HG02642 (cell line): ENCODE data around the gene SERPINA4.

Source experiments
- ATAC-seq: cut with Tn5 transposase; IDR thresholded peaks from one replicate; pipeline ENCODE4 v1.9.1; 2021; ENCODE audit warnings: mild to moderate bottlenecking; ENCODE audit not compliant: unreplicated experiment, poor library complexity

Gene SERPINA4

DNA sequence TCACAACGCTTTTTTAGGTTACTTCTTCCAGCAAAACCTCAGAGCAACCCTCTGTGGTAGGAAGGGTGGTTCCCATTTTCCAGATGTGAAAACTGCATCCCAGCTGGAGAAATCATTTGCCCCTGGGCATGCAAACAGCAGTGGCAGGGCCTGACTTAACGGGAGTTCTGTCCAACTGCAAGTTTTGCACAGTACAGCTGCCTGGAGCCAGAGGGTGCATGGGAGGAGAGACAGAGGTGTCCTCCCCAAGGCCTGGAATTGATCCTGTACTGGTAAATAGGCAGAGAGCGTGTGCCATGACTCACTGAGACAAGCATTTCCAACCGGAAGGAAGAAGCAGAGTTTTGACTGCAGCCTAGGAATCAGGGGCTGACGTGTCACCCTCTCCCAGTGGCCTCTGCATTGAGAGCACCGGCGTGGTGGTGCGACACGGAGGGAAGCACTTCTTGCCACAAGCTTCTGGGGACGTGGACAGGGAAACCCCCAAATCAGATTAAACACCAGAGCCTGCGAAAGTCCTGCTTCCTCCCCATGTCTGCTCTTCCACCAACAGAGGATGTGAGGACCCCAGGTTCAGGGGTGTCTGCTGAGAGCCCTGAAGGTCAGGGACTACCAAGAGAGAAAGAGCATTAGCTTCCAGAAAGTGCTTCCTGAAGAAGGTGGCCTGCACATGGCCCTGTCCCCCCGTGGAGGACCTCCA, 19.0 kb upstream of the SERPINA4 start:
- no peak for ATAC-seq

DNA sequence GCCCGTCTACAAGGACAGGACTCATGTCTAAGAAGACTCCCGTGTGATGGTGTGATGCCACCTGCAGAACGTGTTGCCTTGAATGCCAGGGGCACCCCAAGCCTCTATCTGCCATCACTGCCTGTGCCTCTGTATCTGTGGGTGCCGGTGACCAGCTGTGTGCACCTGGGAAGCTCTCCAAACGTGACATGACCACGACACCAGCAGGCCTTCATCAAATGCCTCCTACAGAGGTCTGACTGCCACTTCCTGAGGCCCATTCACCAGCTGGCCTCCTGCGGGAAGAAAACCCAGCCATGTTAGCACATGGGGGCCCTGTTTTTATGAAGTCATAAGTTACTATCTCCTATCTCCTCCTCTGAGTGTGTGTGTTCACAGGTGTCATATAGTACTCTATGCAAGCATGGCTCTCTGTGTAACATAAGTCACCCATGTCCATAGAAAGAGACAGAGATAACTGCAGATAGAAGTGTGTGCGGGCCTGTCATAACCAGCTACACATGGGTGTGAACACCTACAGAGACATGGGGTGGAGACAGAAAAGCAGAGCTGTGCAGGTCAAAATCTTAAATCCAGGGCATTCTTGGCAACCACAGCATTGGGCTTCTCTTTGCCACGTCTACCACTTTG, 18.3 kb upstream of the SERPINA4 start:
- no peak for ATAC-seq

DNA sequence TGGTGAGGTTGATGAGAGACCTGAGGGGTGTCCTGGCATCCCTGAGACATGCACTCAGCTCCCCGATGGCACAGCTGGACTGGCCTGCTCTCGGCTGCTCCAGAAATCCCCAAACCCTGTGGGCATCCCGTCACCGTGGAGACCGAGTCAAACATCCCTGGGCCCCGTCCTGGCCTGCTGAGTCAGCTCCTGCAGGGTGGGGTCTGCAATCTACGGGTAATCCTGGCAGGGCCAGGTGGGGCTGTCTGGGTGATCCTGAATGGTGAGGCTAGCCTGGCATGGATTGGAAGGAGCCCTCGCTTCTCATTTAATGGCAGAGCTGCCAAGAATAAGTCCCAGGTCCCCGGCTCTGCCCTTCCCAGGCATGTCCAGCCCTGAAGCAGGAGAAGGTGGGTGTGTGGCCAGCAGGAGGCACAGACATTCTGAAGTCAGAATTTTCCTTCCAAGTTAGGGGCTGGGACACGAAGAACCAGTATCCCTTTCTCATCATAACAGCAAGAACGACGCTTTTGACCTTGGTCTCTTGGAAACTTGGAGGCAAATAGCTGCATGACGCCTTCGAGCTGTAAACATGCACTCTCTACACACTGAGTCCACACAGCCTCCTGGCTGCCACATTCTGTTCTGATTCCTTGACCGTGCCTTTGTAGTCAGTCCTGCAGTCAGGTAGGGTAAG, 17.7 kb upstream of the SERPINA4 start:
- ATAC-seq = no peak

DNA sequence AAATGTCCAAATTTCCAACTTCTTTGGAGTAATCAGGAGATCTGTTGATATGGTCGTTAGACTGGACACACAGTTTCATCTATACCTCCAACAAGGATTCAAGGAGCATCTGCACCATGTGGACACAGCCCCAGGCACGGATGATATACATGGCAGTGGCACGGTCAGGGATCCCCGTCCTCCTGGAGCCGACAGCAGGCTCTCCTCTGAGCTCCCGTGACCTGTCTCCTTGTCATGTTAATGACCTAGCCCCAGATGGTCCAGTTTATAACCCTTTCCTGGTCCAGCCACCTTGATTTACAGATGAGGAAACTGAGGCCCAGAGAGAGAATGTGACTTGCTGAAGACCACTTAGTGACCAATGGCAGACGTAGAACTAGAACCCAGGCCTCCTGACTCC, 16.5 kb upstream of the SERPINA4 start:
- no peak for ATAC-seq

DNA sequence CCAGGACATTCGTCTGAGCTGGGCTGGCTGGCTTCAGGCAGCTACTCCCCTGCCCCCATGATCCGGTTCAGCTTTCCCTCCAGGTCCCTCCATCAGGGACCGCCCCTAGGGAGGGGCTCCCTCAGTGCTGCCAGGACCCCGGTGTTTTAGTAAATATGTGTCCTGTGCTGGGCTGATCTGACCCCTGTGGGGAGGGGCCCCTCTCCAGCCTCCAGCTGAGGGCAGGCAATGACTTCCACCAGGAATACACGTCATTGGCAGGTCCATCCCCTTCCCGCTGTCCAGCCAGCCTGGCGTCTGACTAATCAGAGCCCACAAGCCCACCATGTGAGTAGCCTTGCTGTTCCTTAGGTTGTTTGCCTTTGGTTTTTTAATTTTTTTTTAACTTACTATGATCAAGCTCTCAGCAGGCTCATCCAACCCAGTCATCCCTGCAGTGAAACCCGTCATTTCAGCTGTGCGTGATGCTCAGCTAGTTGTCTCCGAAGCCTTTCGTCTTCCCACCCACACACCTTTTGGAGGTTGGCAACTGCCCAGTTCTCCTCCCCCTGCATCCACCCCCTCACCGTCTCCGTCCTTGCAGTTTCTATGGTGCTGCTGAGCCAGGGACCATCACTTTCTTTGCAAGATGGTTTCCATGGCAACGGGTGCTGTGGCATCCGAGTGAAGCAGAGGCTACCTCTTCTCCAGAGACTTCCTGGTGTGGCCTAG, 16.0 kb upstream of the SERPINA4 start:
- no peak for ATAC-seq

DNA sequence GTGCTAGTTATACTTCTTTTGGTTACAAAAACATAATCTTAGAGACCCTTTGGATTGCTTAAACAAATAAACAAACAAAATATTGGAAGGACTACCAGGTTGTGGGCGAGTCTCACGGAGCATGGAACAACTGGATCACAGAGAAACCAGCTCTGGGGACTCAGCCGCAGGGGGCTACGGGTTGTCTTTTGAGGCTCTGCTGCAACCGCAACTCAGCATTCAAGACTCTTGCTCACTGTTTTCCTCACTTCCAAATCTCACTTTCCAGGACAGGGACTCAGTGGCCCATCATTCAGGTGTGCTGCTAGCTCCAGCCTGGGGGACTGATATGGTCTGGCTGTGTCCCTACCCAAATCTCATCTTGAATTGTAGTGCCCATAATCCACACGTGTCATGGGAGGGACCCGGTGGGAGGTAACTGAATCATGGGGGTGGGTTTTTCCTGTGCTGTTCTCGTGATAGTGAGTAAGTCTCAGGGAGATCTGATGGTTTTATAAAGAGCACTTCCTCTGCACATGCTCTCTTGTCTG, 14.0 kb upstream of the SERPINA4 start:
- ATAC-seq = no peak

DNA sequence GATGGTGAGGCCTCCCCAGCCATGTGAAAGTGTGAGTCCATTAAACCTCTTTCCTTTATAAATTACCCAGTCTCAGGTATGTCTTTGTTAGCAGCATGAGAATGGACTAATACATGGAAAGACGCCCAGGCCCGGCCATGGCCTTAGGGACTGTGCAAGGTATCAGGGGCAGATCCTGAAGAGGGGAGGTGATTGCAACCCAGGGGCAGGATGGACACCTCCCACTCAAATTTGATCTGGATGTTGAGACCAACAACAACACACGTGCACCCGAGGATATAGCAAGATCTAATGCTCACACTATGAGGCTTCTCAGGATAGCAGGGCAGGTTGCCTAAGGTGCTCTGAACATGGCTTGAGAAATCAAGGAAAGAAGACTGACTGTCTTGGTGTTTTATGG, 13.5 kb upstream of the SERPINA4 start:
- ATAC-seq = no peak

DNA sequence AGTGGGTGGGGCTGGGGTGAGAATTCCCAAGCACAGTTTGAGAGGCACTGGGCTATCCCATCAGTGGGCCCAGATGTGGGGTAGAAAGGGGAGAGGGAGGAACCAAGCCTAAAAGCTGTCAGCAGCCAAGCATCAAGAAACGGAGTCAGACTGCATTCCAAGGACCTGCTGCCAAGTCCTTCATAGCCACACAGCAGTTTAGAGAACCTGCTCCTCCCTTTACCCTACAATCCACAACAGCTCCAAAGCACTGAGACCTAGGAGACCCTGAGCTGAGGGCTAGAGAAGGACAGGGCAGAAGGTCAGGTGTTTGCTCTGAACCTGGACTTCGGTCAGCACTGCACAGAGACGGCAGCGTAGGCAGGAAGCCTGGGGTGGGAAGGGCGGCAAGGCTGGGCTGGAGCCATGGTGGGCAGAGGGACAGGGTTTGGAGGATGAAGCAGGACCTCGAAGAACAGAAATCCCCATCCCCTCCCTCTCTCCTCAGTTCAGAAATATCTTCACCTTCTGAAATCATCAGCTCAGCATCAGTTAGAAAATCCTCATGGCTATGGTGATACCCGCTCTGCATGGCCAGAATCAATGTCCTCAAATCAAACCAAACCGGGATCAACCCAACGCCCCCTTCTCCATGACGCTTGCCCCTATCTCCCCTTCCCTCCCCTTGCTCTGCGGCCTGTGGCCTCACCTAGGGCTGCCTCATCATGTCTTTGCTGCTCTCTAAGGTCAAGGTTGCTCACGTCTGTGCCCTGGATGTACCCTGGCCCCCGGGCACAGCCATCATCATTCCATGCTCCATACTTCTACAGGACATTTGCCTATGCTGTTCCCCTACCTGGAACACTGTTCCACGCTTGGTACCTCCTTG, 12.9 kb upstream of the SERPINA4 start:
- no peak for ATAC-seq

DNA sequence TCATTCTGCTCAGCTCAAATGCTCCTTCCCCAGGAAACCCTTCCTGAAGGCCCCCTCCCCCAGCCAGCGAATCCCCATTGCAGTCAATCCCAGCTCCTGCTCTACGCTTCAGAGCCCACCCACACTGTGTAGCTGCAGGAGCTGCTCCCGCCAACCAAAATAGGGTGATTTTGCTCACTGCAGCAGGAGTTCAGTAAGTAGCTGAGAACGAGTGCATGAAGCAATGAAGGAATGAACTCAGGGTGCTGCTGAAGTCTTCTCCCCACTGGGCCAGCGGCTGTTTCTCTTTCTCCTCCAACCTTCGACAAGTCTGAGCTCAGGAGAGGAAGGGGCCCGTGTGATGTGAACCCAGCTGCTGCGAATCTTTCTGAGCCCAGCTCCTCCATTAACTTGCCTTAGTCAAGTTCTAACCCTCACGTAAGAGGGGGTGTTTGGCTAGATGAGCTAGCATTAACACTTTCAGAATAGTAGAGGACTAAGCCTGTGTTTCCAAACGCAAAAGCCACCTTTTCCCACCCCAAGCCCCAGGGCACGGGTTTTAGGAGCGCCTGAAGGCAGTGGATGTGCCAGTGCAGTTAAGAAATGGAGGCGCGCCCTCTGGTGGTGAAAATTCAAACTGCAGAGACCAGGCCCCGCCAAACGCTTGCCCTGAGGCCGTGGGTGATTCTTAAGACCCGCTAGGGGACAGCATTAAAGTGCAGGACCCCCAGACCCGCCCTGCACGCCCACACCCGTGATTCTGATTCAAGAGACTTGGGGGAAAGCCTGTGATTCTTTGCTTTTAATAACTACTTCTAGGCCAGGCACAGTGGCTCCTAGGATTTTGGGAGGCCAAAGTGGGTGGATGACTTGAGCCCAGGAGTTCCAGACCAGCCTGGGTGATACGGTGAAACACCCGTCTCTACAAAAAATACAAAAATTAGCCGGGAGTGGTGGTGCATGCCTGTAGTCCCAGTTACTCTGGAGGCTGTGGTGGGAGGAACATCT, 11.9 kb upstream of the SERPINA4 start:
- peak; percentile 65 for ATAC-seq

DNA sequence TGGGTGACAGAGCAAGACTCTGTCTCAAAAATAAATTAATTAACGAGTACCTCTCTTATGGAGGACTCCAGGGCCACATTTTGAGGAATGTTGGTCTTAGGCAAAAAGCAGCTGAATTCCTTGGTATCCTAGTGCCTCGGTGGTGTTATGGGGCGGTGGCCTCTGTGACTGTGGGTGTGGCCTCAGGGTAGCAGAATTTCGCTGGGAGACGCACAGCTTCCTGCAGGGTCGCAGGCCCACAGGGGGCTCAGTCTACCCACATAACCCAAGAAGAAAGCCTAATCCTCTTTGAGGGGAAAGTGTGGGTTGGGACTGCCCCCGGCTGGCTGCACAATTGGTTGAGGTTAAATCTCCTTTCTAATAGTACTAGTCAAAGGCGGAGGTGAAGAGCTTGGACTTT, 11.2 kb upstream of the SERPINA4 start:
- ATAC-seq = no peak

DNA sequence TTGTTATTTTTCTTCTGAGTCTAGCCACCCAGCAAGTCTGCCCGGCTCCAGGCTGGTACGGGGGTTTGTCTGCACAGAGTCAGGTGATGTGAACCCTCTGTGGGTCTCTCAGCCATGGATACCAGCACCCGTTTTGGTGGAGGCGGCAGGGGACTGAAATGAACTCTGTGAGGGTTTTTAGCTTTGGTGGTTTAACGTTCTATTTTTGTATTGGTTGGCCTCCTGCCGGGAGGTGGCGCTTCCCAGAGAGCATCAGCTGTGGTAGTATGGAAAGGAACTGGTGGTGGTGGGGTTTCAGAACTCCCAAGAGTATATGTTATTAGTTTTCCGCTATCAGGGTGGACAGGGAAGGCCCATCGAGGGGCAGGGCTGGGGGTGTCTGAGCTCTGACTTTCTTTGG, 5.3 kb upstream of the SERPINA4 start:
- ATAC-seq = no peak

DNA sequence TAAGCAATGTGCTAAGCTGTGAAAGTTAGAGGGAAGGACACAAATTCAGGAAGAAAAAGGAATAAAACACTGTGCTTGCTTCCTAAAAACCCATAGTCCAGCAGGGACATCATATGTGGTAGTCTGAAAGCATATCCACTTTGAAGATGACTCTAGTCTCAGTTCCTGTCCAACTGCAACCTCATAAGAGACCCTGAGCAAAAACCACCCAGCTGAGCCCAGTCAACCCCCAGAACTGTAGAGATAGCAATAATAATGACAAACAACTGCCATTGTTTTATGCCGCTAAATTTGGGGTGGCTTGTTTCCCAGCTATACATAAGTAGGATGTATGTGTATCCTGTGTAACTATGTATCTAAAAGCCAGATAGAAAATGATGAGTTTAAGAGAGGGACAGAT, 3.9 kb upstream of the SERPINA4 start:
- no peak for ATAC-seq

DNA sequence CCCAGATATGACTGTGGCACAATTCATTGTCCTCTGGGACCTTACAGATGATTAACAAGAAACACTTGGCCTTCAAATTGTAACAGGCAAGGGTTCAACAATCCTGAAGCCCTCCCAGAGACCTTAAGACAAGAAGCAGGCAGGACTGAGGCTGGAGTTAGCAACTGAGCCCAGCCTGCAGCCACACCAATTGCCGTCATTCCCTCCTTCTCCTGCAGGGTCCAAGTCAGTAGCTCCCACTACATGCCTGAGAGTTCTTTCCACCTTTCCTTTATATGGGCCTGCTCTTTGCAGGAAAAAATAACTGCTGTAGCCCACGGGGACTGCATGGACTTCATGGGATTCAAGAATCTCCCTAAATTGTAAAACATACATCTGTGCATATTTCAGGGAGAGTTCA, 2.4 kb upstream of the SERPINA4 start:
- ATAC-seq = no peak

DNA sequence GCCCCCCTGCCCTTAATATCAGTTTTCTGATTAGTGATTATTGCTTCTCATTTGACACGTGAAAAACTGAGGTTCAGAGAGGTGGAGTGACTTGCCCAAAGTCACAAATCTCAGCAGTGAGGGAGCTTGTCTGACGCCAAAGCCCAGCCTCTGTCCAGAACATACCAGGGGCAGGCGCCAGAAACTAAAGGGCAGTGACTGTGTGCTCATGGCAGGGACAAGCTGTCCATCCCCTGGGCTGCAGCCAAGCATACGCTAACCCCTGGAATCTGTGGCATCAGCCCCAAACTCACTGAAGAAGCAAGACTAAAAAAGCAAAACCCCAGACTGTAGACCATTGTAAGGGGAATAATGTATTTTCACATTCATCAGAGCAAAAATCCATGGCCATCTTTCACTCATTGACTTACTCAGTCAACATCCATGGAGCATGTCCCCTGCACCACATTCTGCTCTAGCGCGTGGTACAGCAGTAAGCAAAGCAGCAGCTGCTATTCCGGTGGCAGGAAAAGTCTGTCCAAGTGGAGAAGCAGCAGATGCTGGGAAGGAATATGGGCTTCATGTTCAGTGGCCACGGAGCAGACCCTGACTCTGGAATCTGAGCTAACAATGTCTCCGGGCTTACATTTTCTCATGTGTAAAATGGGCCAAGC, 1.5 kb upstream of the SERPINA4 start:
- ATAC-seq = no peak

DNA sequence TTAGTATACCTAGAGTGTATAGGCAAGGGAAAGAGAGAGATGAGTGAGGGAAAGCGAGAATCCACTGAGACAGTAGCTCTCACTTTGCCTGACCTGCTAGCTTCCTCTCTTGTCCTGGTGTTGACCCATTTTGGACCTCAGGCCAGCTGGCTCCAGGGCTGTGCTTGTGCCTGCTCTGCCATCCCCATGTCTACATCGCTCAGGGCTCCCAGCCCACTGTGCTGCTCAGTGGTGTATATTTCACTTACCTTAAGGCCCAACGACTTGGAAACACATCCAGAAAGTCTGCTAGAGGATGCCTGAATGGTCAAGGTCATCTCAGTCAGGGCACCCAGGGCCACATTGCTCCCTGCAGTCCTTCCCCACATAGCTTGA, 964 bp upstream of the SERPINA4 start:
- no peak for ATAC-seq

DNA sequence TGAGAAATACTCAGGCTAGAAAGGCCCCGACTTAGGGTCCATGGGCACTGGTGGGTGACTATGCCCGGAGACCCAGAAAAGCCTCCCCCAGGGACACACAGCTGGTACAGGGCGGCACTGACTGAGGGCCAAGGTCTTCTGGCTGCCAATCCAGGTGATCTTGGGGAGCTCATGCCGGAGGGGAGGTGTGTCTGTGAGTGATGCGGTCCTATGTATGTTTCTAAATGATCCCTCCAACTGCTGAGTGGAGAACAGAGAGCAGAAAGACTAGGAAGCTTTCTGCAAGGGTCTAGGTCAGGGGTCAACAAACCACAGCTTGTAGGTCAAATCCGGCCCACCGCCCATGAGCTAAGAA, 391 bp downstream of the SERPINA4 start:
- no peak for ATAC-seq

DNA sequence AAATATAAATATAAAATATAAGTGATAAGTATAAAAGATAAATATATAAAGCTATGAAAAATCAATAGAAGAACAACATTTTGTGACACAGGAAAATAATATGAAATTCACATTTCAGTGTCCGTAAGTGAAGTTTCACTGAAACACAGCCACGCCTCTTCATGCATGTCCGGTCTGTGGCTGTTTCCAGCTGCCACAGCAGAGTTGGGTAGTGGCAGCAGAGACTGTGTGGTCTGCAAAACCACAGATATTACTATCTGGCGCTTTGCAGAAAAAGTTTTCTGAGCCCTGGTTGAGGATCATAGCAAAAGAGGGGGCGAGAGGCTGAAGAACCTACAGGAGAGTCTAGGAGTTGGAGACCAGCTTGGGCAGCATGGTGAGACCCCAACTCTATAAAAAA, 780 bp downstream of the SERPINA4 start:
- ATAC-seq = no peak
